Measurements from ENCODE around the gene ULBP2. TPM values are rescaled to one million over a fixed set of nuclear protein-coding genes. Genes with fewer than 3 reads are reported as not detected.

ULBP2 gene
- total RNA-seq, 1 donor from 2014 or later, result not detected

DNA sequence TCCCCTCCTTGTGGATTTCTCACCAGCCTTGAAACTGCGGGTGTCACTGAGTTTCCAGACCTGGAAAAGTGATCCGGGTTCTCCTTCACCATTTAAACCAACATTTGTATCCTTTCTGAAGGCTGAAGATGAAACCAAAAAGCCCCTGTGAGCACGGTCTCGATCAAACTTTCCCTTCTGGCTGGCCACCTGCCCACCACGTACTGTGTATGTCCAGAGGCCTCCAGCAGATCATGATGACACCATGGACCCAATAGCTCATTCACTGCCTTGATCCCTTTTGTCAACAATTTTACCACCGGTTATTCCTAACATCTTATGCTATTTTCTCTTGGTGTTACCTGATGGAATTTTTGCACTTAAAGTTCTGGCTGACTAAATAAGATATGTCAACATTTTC, 37.5 kb downstream of the ULBP2 start:
- H3K9me3 ChIP-seq, result no peaks in the 10 kb centered on the region
- H3K27me3 ChIP-seq, result peaks cover under 1% of the 10 kb centered on the region
- no peak for DNase-seq (ENCODE audit: low spot score in 2 of 2)
- TF ChIP-seq CTCF (IDR thresholded peaks at IDR 0.05), result no peak
- intact Hi-C loops (cut with DNase I), result no loop called here
- H3K27ac ChIP-seq, result no peak overlapping the region
- H3K4me3 ChIP-seq, result no peak overlapping the region
- no peaks in the 10 kb centered on the region for H3K36me3 ChIP-seq
- H3K4me1 ChIP-seq, result no peaks in the 10 kb centered on the region

GRCh38 chr6:149983145-149983544, 41.3 kb downstream of the ULBP2 start:
- no peak for TF ChIP-seq CTCF (IDR thresholded peaks at IDR 0.05)
- H3K4me3 ChIP-seq, result no peak overlapping the region
- H3K4me1 ChIP-seq, result no peaks in the 10 kb centered on the region
- no peaks in the 10 kb centered on the region for H3K36me3 ChIP-seq
- peaks cover 12% of the 10 kb centered on the region for H3K27me3 ChIP-seq
- intact Hi-C loops (cut with DNase I), result no loop called here
- H3K9me3 ChIP-seq, result peaks cover 0 to 10% of the 10 kb centered on the region in 2 donors
- no peak overlapping the region for H3K27ac ChIP-seq
- DNase-seq (ENCODE audit: low spot score in 2 of 2), result no peak

- Histone ChIP-seq H3K36me3 (no peaks in the 10 kb centered on the region), H3K27ac (no peak overlapping the region), H3K4me1 (no peaks in the 10 kb centered on the region), H3K4me3 (no peak overlapping the region), H3K9me3 (peaks cover 0 to 22% of the 10 kb centered on the region in 2 donors), H3K27me3 (peaks cover 17% of the 10 kb centered on the region)
- no peak for TF ChIP-seq CTCF (IDR thresholded peaks at IDR 0.05)
- intact Hi-C loops (cut with DNase I), result no loop called here
- no peak for DNase-seq (ENCODE audit: low spot score in 2 of 2)
Measured at GRCh38 chr6:149984773-149985172, 43.0 kb downstream of the ULBP2 start.

DNA sequence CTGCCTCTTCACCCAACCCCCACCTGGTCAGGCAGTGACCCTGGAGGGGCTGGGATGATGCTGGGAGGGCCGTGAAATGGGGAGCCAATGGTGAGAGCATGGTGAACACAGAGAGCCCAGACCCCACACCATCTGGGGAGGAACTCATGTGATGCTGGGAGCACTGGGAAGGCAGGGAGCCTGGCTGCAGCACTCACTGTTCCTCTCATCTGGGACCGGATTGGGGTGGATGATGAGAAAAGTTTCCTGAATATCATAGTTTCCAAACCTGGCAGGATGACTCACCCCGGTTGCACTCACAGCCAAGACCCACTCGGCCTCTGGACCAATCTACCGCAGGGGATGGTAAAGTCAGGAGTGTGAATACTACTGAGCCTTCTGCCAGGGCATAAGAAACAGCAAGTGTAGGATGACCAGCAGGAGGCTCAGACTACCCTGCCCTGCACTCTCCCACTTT, 43.7 kb downstream of the ULBP2 start:
- H3K27me3 ChIP-seq, result peaks cover 19% of the 10 kb centered on the region
- H3K9me3 ChIP-seq, result peaks cover 0 to 22% of the 10 kb centered on the region in 2 donors
- no peak for DNase-seq (ENCODE audit: low spot score in 2 of 2)
- H3K27ac ChIP-seq, result no peak overlapping the region
- H3K4me3 ChIP-seq, result no peak overlapping the region
- intact Hi-C loops (cut with DNase I), result no loop called here
- no peak for TF ChIP-seq CTCF (IDR thresholded peaks at IDR 0.05)
- H3K36me3 ChIP-seq, result no peaks in the 10 kb centered on the region
- peaks cover 0 to 3% of the 10 kb centered on the region in 2 donors for H3K4me1 ChIP-seq

GRCh38 chr6:149987602-149988107, 45.8 kb downstream of the ULBP2 start:
- intact Hi-C loops (cut with DNase I), result no loop called here
- Histone ChIP-seq H3K36me3 (no peaks in the 10 kb centered on the region), H3K9me3 (peaks cover 0 to 22% of the 10 kb centered on the region in 2 donors), H3K27ac (no peak overlapping the region), H3K4me1 (peaks cover 0 to 10% of the 10 kb centered on the region in 2 donors), H3K4me3 (peak overlapping the region in 1 of 2 donors; percentile 5), H3K27me3 (peaks cover 21% of the 10 kb centered on the region)
- DNase-seq (ENCODE audit: low spot score in 2 of 2), result no peak
- TF ChIP-seq CTCF (IDR thresholded peaks at IDR 0.05), result no peak

Data from ascending aorta (tissue), 2 donors.